GM20000 (cell line): ENCODE measurements around the gene POU3F3.

Source experiments
- DNase-seq: peaks from one replicate; pipeline ENCODE4 v3.0.0; 2012; ENCODE audit warnings: low spot score
- CTCF ChIP-seq: IDR thresholded peaks from 2 replicates; pipeline ENCODE4 v1.5.1; 2012; ENCODE audit warnings: mild to moderate bottlenecking, control low read depth; ENCODE audit errors: extremely low read depth, missing control alignments

Gene POU3F3

DNA sequence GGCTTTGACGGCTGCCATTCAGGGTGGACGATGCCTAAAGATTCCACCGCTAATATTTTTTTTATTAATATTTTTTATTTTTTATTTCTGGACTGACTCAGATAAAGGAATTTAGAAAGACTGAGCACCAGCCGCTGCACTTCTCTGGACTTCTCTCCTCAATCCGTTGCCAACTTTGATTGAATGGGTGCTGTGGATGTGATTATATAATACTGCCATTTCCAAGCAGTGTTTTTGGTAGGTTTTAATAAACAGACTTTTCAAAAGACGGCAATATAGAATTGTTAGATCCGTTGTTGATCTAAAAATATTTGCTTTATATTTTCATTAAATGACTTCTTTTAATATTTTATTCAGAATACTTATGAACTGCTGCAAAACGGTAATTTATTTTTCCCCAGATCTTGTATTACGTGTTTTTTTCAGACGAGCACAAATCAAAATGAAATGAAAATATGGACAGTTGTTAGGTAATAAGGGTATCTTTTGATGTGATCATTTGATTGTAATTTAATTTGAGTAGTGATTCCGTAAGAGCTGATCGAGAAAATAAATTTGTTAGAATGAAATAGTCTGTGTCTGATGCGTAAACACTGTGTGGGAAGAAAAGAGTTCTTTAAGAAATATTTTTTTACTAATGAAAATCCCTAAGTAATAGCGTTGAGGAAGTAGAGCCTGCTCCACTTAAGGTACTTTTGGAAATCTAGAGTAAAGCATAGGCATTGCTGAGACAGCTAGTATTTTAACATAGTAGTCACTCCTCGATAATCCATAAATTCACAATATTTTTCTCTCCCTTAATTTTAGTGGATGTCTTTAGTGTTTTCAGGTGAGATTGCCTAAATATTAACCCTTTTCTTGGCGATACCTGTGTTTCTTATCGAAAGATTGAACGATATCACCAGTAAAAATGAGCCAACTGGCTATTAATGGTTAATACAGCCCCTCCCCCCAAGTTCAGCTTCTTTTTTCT lies 4.4 kb downstream of the POU3F3 start:
- no peak for TF ChIP-seq CTCF
- DNase-seq, result no peak

- no peak for TF ChIP-seq CTCF
- no peak for DNase-seq
Measured at GRCh38 chr2:104859291-104859765, 5.4 kb downstream of the POU3F3 start.

GRCh38 chr2:104859766-104860450 lies 6.0 kb downstream of the POU3F3 start:
- peak; percentile 7 for DNase-seq
- no peak for TF ChIP-seq CTCF

GRCh38 chr2:104860451-104860790 lies 6.5 kb downstream of the POU3F3 start:
- TF ChIP-seq CTCF, result no peak
- DNase-seq, result peak; percentile 13

DNA sequence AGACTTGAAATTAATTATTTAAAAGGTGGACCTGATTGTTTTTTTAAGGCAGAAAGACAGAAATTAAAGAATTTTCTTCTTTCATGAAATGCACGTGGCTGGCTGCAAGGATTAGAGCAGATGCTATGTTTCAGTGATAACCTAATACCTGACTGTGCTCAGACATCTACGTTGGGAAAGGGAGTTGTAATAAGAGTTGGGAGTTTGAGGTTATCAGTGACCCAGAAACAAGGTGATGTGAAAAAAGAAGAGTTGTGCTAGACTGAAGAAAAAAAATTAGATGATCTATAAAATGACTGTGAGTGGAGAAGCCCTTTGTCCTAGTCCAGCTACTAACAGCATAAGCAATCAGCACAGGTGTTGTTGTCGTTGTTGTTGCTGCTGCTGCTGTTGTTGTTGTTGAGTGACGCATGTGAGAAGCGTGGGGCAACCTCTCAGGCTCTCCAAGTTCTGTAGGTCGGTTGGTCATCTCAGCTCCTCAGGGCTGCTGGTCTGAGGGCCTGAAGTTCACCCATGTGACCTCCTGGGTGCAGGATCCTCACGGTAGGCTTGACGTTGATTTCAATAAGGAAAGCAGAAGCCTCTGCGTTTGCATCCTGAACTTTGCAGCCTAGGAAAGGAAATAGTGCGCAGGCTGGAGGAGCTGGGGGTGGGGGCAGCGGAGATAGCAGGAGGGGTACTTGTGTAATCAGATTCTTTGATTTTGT lies 7.6 kb downstream of the POU3F3 start:
- TF ChIP-seq CTCF, result no peak
- peak; percentile 18 for DNase-seq

- DNase-seq, result peak; percentile 39
- TF ChIP-seq CTCF, result no peak
Measured at GRCh38 chr2:104862058-104862941, 8.4 kb downstream of the POU3F3 start.
